H54 (cell line): ENCODE measurements around the gene MCM3AP.
"Not testable (repeated sequence)": the region's sequence is repeated elsewhere in the genome, so short reads cannot be mapped to it uniquely, and the experiment has no call there.

Source experiments
- DNase-seq: peaks from one replicate; pipeline ENCODE4 v3.0.0; 2011; ENCODE audit warnings: low spot score, mixed read lengths; ENCODE audit not compliant: insufficient read length
- FAIRE-seq: peaks from 3 replicates; lab custom pipeline; 2011; peaks lifted over from hg19 to GRCh38; lab: Jason Lieb, UNC
- POLR2A ChIP-seq: IDR thresholded peaks from 2 replicates; pipeline ENCODE4 v1.6.1; 2011; ENCODE audit warnings: low read depth, mild to moderate bottlenecking, low read length

Gene MCM3AP

GRCh38 chr21:46208761-46209721 is 76.4 kb downstream of the MCM3AP start:
- no peak for FAIRE-seq
- TF ChIP-seq POLR2A, result no peak
- DNase-seq, result no peak

- FAIRE-seq (no peak), DNase-seq (no peak)
- no peak for TF ChIP-seq POLR2A
Measured at GRCh38 chr21:46207920-46208591, 77.4 kb downstream of the MCM3AP start.

- no peak for DNase-seq
- FAIRE-seq, result no peak
- no peak for TF ChIP-seq POLR2A
Measured at GRCh38 chr21:46207006-46207919, 78.1 kb downstream of the MCM3AP start.

GRCh38 chr21:46206163-46207005 is 79.0 kb downstream of the MCM3AP start:
- TF ChIP-seq POLR2A, result no peak
- FAIRE-seq (no peak), DNase-seq (no peak)

- no peak for TF ChIP-seq POLR2A
- FAIRE-seq, result no peak
- DNase-seq, result no peak
Measured at GRCh38 chr21:46205766-46206162, 79.6 kb downstream of the MCM3AP start.

GRCh38 chr21:46205166-46205565 is 80.2 kb downstream of the MCM3AP start:
- FAIRE-seq (no peak), DNase-seq (no peak)
- no peak for TF ChIP-seq POLR2A

- no peak for DNase-seq
- FAIRE-seq, result no peak
- TF ChIP-seq POLR2A, result no peak
Measured at GRCh38 chr21:46203203-46203600, 82.2 kb downstream of the MCM3AP start.

- FAIRE-seq (no peak), DNase-seq (no peak)
- no peak for TF ChIP-seq POLR2A
Measured at GRCh38 chr21:46202592-46203202, 82.7 kb downstream of the MCM3AP start.

- not testable (repeated sequence) for DNase-seq, FAIRE-seq
Measured at GRCh38 chr21:46200877-46201803, 84.3 kb downstream of the MCM3AP start.

- no peak for FAIRE-seq
- TF ChIP-seq POLR2A, result no peak
- no peak for DNase-seq
Measured at GRCh38 chr21:46199436-46200373, 85.7 kb downstream of the MCM3AP start.

GRCh38 chr21:46196733-46197132 is 88.7 kb downstream of the MCM3AP start:
- DNase-seq (no peak), FAIRE-seq (no peak)
- no peak for TF ChIP-seq POLR2A
